Thoracic aorta (tissue), 2 donors: Measurements from ENCODE around the gene MUC5B. TPM values are rescaled to one million over a fixed set of nuclear protein-coding genes. Genes with fewer than 3 reads are reported as not detected.

Experiments used
- ATAC-seq: fragments of 150-250 bp; one replicate; pipeline ENCODE4 v1.8.0; 2017; ENCODE audit warnings: low read depth; ENCODE audit not compliant: insufficient number of reproducible peaks, low FRiP score
- DNase-seq: peaks from one replicate; pipeline ENCODE4 v3.0.0-alpha.2; 2020; ENCODE audit warnings: low spot score
- H3K27ac ChIP-seq, 2 donors: fragments of 200-600 bp; sonication (generic); 1 replicate in 1 of 2; 2 replicates in 1 of 2; pipeline ENCODE4 v1.5.1; 2016; ENCODE audit warnings: mild to moderate bottlenecking in 2 of 2, moderate library complexity in 2 of 2
- H3K27me3 ChIP-seq: fragments of 200-600 bp; sonication (generic); replicated peaks from 2 replicates; pipeline ENCODE4 v1.6.0; 2016; ENCODE audit warnings: mild to moderate bottlenecking; ENCODE audit not compliant: insufficient read depth
- H3K36me3 ChIP-seq: fragments of 200-600 bp; sonication (generic); one replicate; pipeline ENCODE4 v1.5.1; 2016
- H3K4me1 ChIP-seq, 2 donors: fragments of 200-600 bp; sonication (generic); 1 replicate in 1 of 2; 2 replicates in 1 of 2; pipeline versions ENCODE4 v1.5.1 to v1.6.0; 2016; ENCODE audit warnings: low read depth in 2 of 2, mild to moderate bottlenecking in 1 of 2; ENCODE audit not compliant: control insufficient read depth in 1 of 2
- H3K4me3 ChIP-seq: fragments of 200-600 bp; sonication (generic); 2 replicates; pipeline ENCODE4 v1.5.1; 2016; ENCODE audit warnings: mild to moderate bottlenecking
- H3K9me3 ChIP-seq: fragments of 200-600 bp; sonication (generic); 2 replicates; pipeline ENCODE4 v1.5.1; 2016
- CTCF ChIP-seq: fragments of 200-600 bp; sonication (generic); IDR thresholded peaks from one replicate; pipeline ENCODE4 v1.5.1; 2019; ENCODE audit warnings: antibody characterized with exemption
- total RNA-seq, 2 donors: library from RNA; depleted of rRNA; stranded (reverse); fragments of >200 nt; gene quantifications; one replicate each; pipeline versions ENCODE4 v1.1.0 to v1.2.3, GENCODE V29; 2016

The MUC5B gene
- total RNA-seq, 2 donors from 2014 or later = not detected

- no peak overlapping the region for H3K4me3 ChIP-seq
- ATAC-seq = no peak
- no peak for DNase-seq
- H3K27me3 ChIP-seq = no peaks in the 10 kb centered on the region
- no peak overlapping the region for H3K27ac ChIP-seq
- no peaks in the 10 kb centered on the region for H3K4me1 ChIP-seq
- no peaks in the 10 kb centered on the region for H3K9me3 ChIP-seq
- TF ChIP-seq CTCF = no peak
- no peaks in the 10 kb centered on the region for H3K36me3 ChIP-seq
These were observed 13.7 kb downstream of the MUC5B start for GRCh38 chr11:1236316-1237127.

GRCh38 chr11:1237128-1237580 is 14.3 kb downstream of the MUC5B start:
- Histone ChIP-seq H3K4me3 (no peak overlapping the region), H3K27me3 (no peaks in the 10 kb centered on the region), H3K27ac (no peak overlapping the region), H3K36me3 (no peaks in the 10 kb centered on the region), H3K4me1 (no peaks in the 10 kb centered on the region), H3K9me3 (no peaks in the 10 kb centered on the region)
- ATAC-seq (no peak), DNase-seq (no peak)
- no peak for TF ChIP-seq CTCF

- no peak overlapping the region for H3K4me3 ChIP-seq
- DNase-seq (no peak), ATAC-seq (no peak)
- H3K4me1 ChIP-seq = no peaks in the 10 kb centered on the region
- TF ChIP-seq CTCF = no peak
- H3K9me3 ChIP-seq = no peaks in the 10 kb centered on the region
- H3K27ac ChIP-seq = no peak overlapping the region
- no peaks in the 10 kb centered on the region for H3K27me3 ChIP-seq
- H3K36me3 ChIP-seq = no peaks in the 10 kb centered on the region
These were observed 15.0 kb downstream of the MUC5B start for GRCh38 chr11:1237851-1238250.

GRCh38 chr11:1238767-1239595 is 16.1 kb downstream of the MUC5B start:
- ATAC-seq = no peak
- DNase-seq = no peak
- H3K36me3 ChIP-seq = no peaks in the 10 kb centered on the region
- H3K9me3 ChIP-seq = no peaks in the 10 kb centered on the region
- H3K27ac ChIP-seq = no peak overlapping the region
- H3K4me3 ChIP-seq = no peak overlapping the region
- no peaks in the 10 kb centered on the region for H3K27me3 ChIP-seq
- TF ChIP-seq CTCF = no peak
- H3K4me1 ChIP-seq = no peaks in the 10 kb centered on the region

GRCh38 chr11:1239596-1240205 is 16.8 kb downstream of the MUC5B start:
- ATAC-seq = no peak
- Histone ChIP-seq H3K4me1 (no peaks in the 10 kb centered on the region), H3K27ac (no peak overlapping the region), H3K27me3 (no peaks in the 10 kb centered on the region), H3K36me3 (no peaks in the 10 kb centered on the region), H3K9me3 (no peaks in the 10 kb centered on the region), H3K4me3 (no peak overlapping the region)
- no peak for TF ChIP-seq CTCF
- no peak for DNase-seq
